NK-92 treated with Interleukin-12 subunit alpha and Interleukin-12 subunit beta, amount 100 ng/mL, for 24 hours (cell line): ENCODE measurements around the gene WDR93.
A peak's percentile ranks its signal among the peaks of the same experiment; 100 is the strongest.
"Not testable (repeated sequence)": the region's sequence is repeated elsewhere in the genome, so short reads cannot be mapped to it uniquely, and the experiment has no call there.

Experiments
- DNase-seq: peaks from one replicate; lab custom pipeline; 2025; lab: John Stamatoyannopoulos, UW

WDR93 gene

GRCh38 chr15:89685995-89686394 lies 4.6 kb upstream of the WDR93 start:
- DNase-seq, result no peak

- no peak for DNase-seq
Observed at GRCh38 chr15:89686522-89686921, 4.1 kb upstream of the WDR93 start.

GRCh38 chr15:89689930-89690275 lies 708 bp upstream of the WDR93 start:
- DNase-seq, result not testable (repeated sequence)

GRCh38 chr15:89693091-89693490 lies 2.5 kb downstream of the WDR93 start:
- no peak for DNase-seq

- DNase-seq, result no peak
Observed at GRCh38 chr15:89693696-89694095, 3.1 kb downstream of the WDR93 start.

GRCh38 chr15:89695198-89695597 lies 4.6 kb downstream of the WDR93 start:
- DNase-seq, result no peak

GRCh38 chr15:89704411-89704810 lies 13.8 kb downstream of the WDR93 start:
- DNase-seq, result no peak

- DNase-seq, result no peak
Observed at GRCh38 chr15:89707577-89707976, 17.0 kb downstream of the WDR93 start.

- no peak for DNase-seq
Observed at GRCh38 chr15:89714775-89715174, 24.2 kb downstream of the WDR93 start.

GRCh38 chr15:89723031-89723430 lies 32.4 kb downstream of the WDR93 start:
- DNase-seq, result no peak

GRCh38 chr15:89724621-89725020 lies 34.0 kb downstream of the WDR93 start:
- DNase-seq, result no peak

GRCh38 chr15:89725064-89725463 lies 34.5 kb downstream of the WDR93 start:
- no peak for DNase-seq

GRCh38 chr15:89728254-89728653 lies 37.6 kb downstream of the WDR93 start:
- no peak for DNase-seq

GRCh38 chr15:89731275-89731674 lies 40.7 kb downstream of the WDR93 start:
- DNase-seq, result no peak

- DNase-seq, result no peak
Observed at GRCh38 chr15:89732451-89733172, 42.0 kb downstream of the WDR93 start.

GRCh38 chr15:89735773-89736172 lies 45.2 kb downstream of the WDR93 start:
- no peak for DNase-seq

- DNase-seq, result peak; percentile 50
Observed at GRCh38 chr15:89740137-89740536, 49.5 kb downstream of the WDR93 start.

GRCh38 chr15:89743011-89743410 lies 52.4 kb downstream of the WDR93 start:
- DNase-seq, result no peak

- DNase-seq, result no peak
Observed at GRCh38 chr15:89743594-89743993, 53.0 kb downstream of the WDR93 start.

GRCh38 chr15:89745131-89745530 lies 54.5 kb downstream of the WDR93 start:
- no peak for DNase-seq

GRCh38 chr15:89745768-89746167 lies 55.2 kb downstream of the WDR93 start:
- no peak for DNase-seq

GRCh38 chr15:89746386-89746780 lies 55.8 kb downstream of the WDR93 start:
- DNase-seq, result no peak

- no peak for DNase-seq
Observed at GRCh38 chr15:89747708-89748682, 57.4 kb downstream of the WDR93 start.
